GM19193 (cell line): Measurements from ENCODE around the gene PCDH1.

Experiments used
- POLR2A ChIP-seq: IDR thresholded peaks from 4 replicates; pipeline ENCODE4 v1.6.1; 2011; ENCODE audit not compliant: insufficient read depth, insufficient read length; ENCODE audit errors: extremely low read depth

The PCDH1 gene

GRCh38 chr5:141816598-141817399, 61.4 kb downstream of the PCDH1 start:
- TF ChIP-seq POLR2A = no peak

DNA sequence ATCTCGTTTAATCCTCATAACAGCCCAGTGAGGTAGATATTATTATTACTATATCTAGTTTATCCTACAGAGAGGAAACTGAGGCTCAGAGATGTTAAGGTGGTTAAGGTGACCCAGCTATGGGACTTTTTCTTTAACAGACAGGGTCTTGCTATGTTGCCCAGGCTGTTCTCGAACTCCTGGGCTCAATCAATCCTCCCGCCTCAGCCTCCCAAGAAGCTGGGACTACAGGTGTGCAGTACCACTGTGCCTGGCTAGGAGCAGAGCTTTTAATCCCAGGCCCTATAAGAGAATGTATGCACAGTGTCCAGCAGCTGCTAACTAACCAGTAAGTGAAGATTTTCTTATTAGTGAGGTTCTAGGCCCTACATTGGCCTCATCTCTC, 62.4 kb downstream of the PCDH1 start:
- no peak for TF ChIP-seq POLR2A

DNA sequence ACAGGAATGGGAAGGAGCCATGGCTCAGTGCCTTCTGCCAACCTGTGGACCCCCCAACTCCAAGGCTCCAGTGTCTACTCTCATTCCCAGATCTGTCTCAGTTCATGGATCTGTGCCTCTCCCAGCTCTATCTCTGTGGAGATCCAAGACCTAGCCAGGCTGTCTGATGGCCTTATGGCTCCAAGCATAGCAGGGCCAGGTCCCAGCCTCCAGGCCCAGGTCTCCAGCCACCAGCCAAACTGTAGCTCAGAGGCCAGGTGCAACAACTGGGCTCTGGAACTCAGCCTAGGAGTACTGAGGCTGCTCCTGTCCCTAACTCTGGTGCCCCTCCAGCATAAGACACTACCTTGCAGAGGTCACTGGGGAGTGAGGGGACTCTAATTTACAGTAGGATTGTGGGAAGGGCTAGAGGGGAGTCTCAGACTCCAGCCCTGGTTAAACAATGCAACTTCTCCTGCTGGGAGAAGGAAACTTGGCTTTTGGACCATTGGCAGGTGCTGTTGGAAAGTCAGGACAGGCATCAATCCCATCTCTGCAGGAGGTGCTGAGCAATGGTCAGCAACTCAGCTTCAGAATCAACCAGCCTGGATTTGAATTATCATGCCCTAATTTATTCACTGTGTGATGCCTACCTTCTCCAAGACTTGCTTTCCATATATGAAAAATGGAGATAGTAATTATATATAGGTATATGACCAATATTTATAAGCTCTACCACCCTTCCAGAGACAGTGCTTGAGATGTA, 63.0 kb downstream of the PCDH1 start:
- no peak for TF ChIP-seq POLR2A

GRCh38 chr5:141814064-141814964, 63.9 kb downstream of the PCDH1 start:
- TF ChIP-seq POLR2A = no peak

DNA sequence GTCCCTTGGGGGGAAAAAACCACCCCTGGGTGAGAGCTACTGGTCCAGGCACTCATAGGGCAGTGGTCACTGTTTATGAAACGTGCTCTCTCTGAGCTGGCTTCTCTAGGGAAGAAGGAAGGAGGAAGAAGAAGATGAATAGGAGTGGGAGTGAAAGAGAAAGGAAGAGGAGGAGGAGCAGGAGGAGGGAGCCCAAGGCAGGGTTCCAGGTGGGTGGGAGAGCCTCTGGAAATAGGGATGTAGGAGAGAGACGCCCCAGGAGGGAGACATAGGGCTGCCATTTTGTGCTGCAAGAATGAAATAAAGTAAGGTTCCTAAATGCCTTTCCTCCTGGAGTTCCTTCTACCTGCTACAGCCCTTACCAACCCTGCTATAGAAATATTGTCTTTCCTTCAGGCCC, 65.7 kb downstream of the PCDH1 start:
- TF ChIP-seq POLR2A = no peak

- no peak for TF ChIP-seq POLR2A
Observed at GRCh38 chr5:141811287-141812155, 66.7 kb downstream of the PCDH1 start.

- no peak for TF ChIP-seq POLR2A
Observed at GRCh38 chr5:141810702-141811101, 67.5 kb downstream of the PCDH1 start.

DNA sequence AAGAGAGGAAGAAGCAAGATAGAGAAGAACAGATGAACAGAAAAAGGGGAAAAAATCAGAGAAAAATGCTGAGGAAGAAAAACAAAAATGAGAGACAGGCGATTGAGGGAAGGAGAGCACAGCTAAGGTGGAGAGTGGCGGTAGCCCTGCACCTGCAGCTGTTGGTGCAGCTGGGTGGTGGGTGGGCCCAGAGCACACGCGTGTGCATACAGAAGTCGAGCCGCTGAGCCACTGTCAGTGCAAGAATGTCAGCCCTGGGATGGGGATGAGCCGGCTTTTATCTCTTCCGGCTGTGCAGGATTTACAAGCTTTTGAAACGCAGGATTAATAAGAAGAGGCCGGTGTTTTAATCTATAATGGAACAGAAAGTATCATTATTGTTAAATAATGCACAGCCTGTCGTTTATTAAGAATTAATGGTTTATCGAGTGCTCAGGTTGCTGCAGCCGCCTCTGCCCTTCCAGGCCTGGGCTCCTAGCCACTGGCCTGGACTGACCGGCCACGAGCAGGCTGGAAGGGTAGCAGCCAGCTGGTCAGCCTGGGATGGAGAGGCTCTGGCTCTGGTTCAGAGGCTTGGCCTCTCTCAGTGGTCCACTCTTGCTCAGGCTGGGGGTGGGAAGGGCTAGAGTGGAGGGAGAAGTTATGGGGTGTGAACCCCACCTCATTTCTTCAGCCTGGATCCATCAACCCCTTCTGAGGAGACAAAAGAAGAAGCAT, 68.7 kb downstream of the PCDH1 start:
- TF ChIP-seq POLR2A = no peak

- TF ChIP-seq POLR2A = no peak
Observed at GRCh38 chr5:141808857-141809256, 69.4 kb downstream of the PCDH1 start.

DNA sequence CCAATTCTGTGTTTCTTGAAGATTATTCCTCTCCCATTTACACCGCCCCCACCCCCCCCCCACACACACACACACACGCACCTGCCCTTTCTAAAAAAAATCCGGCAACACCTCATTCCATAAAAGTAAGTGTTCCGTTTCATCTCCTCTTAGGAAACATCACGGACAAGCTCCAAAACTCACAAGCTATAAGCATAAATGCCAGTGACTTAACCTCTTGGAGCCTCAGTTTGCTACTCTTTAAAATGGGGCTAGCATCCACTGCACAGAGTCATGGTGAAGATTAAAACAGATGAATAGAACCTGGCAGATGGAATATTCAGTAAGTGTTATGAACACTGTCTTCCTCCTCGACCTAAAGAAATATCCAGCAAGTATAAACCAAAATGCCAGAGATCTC, 70.5 kb downstream of the PCDH1 start:
- no peak for TF ChIP-seq POLR2A

GRCh38 chr5:141807329-141807728, 70.9 kb downstream of the PCDH1 start:
- TF ChIP-seq POLR2A = no peak

GRCh38 chr5:141806626-141807025, 71.6 kb downstream of the PCDH1 start:
- no peak for TF ChIP-seq POLR2A

DNA sequence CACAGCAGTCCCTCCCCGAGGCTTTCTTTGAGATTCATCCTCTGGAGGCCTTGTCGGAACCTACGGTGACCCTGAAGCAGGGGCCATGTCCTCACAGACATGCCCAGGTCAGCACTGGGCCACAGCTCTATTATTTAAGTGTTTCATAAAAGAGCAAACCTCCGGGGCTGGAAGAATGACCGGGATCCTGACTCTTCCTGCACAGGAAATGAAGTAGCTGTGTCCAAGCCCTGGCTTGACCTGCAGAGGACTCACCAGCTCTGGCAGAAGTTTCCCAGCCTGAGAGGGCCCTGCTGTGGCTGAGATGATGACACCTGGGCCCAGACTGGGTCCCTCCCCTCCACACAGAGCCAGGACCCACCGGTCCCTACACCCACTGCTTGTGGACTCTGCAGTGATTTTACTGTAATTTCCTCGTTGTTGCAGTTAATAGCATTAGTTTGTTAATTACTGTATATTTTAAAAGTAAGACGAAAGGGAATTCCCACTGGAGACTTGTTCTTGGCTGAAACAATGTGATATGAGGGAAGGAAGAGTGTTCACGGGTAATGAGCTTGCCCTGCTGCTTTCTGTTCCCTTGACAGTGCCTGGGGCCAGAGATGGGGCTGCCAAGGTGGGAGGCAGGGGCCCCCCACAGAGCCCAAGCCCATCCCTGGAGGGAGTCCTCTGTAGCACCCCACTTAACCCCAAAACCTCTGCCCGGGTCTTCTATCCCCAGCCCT, 72.2 kb downstream of the PCDH1 start:
- no peak for TF ChIP-seq POLR2A
